ENCODE measurements around the gene FGF8.

The FGF8 gene

DNA sequence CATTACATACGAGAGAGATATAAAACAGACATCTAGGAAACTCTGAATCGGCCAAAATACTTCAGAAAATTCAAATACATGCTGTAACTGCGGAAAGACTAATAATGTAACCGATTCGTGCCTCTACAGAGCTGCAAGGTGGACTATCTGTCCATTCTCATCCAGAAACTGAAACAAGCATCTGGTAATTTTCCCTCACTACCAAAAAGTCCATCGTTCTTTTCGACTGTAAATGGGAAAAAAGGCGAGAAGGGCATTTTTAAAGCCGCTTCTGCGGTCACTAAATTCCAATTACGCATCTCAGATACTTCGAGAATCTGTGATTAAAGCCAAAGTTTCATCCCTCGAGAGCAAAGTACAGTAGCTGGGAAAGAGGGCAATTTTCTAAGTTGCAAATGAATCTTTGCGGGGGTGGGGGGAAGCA lies 41.0 kb upstream of the FGF8 start:
- DNase-seq: no peak
- Histone ChIP-seq H3K9me3 (ENCODE audit: severe bottlenecking) (no peaks in the 10 kb centered on the region), H3K36me3 (peaks cover 26% of the 10 kb centered on the region), H3K27ac (peak overlapping the region; percentile 98), H3K4me3 (ENCODE audit: low read depth, low read length) (peak overlapping the region; percentile 87), H3K27me3 (ENCODE audit: insufficient read depth, low read depth, severe bottlenecking) (no peaks in the 10 kb centered on the region)
- TF ChIP-seq, protein P1, sequence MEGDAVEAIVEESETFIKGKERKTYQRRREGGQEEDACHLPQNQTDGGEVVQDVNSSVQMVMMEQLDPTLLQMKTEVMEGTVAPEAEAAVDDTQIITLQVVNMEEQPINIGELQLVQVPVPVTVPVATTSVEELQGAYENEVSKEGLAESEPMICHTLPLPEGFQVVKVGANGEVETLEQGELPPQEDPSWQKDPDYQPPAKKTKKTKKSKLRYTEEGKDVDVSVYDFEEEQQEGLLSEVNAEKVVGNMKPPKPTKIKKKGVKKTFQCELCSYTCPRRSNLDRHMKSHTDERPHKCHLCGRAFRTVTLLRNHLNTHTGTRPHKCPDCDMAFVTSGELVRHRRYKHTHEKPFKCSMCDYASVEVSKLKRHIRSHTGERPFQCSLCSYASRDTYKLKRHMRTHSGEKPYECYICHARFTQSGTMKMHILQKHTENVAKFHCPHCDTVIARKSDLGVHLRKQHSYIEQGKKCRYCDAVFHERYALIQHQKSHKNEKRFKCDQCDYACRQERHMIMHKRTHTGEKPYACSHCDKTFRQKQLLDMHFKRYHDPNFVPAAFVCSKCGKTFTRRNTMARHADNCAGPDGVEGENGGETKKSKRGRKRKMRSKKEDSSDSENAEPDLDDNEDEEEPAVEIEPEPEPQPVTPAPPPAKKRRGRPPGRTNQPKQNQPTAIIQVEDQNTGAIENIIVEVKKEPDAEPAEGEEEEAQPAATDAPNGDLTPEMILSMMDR (IDR thresholded peaks at IDR 0.05; ENCODE audit: low read depth, low read length): no peak

DNA sequence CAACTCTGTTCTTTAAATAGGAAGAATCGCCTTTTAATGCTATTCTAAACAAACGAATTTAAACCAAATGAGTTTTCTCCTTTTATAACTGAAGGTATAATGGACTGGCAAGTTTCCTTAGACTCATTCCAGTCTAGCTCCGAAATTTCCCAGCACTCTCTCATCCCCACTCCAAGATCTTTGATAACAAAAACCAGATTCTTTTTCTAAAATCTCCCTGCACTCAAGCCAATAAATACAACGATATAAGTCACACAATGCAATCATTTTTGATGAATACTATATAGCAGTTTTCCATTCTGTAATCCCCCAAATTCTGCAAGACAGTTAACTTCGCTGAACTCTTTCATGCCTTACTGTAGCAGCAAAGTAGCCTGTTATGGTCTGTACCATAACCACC lies 40.5 kb upstream of the FGF8 start:
- TF ChIP-seq, protein P1 (IDR thresholded peaks at IDR 0.05; ENCODE audit: low read depth, low read length): no peak
- H3K4me3 ChIP-seq (ENCODE audit: low read depth, low read length): peak overlapping the region; percentile 87
- no peaks in the 10 kb centered on the region for H3K27me3 ChIP-seq (ENCODE audit: insufficient read depth, low read depth, severe bottlenecking)
- DNase-seq: no peak
- peaks cover 25% of the 10 kb centered on the region for H3K36me3 ChIP-seq
- H3K9me3 ChIP-seq (ENCODE audit: severe bottlenecking): no peaks in the 10 kb centered on the region
- H3K27ac ChIP-seq: no peak overlapping the region

DNA sequence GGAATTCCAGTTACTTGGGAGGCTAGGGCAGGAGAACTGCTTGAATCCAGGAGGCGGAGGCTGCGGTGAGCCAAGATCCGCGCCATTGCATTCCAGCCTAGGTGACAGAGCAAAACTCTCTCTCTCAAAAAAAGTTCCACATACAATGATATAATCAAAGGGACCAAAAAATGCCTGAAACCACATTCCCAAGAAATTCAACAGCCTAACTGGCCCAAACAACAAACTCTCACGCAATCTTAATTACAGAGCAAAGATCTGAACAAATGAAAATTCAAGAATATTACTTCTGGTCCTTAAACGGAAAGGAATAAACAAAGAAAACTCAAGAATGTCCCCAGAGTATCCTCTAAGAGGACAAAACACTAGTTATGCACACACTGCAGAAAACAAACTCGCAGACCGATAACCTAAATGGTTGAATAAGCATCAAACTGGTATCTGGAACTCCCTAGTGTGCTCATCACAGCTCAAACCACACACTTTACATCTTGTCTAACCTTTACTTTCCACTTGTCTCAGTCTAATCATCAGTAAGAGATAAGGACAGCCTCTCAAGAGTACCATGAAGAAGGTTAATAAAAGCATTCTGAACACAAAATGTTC lies 38.7 kb upstream of the FGF8 start:
- no peak overlapping the region for H3K4me3 ChIP-seq (ENCODE audit: low read depth, low read length)
- H3K36me3 ChIP-seq: peaks cover 43% of the 10 kb centered on the region
- H3K27ac ChIP-seq: no peak overlapping the region
- H3K27me3 ChIP-seq (ENCODE audit: insufficient read depth, low read depth, severe bottlenecking): no peaks in the 10 kb centered on the region
- no peak for DNase-seq
- no peaks in the 10 kb centered on the region for H3K9me3 ChIP-seq (ENCODE audit: severe bottlenecking)
- TF ChIP-seq, protein P1 (IDR thresholded peaks at IDR 0.05; ENCODE audit: low read depth, low read length): no peak

DNA sequence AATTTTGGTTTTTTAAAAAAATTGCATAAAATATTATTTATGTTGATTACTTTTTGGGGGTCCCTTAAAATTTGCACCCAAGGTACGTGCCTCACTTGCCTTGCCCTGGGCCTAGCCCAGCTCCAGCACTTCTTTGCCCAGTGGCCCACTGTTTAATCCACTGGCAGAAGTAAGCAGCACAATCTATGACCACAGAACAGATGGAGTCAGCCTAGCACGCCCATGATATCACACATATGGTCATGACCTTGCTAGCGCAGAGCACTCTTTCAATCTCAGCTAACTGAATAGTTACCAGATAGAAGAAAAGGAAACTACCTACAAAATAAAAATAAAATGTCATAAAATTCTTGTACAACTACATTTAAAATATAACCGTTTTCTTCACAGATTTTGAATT lies 36.7 kb upstream of the FGF8 start:
- TF ChIP-seq, protein P1 (IDR thresholded peaks at IDR 0.05; ENCODE audit: low read depth, low read length): no peak
- H3K36me3 ChIP-seq: peaks cover 57% of the 10 kb centered on the region
- no peaks in the 10 kb centered on the region for H3K9me3 ChIP-seq (ENCODE audit: severe bottlenecking)
- no peaks in the 10 kb centered on the region for H3K27me3 ChIP-seq (ENCODE audit: insufficient read depth, low read depth, severe bottlenecking)
- no peak overlapping the region; the same call in 1 of the 2 replicates for H3K27ac ChIP-seq
- H3K4me3 ChIP-seq (ENCODE audit: low read depth, low read length): no peak overlapping the region
- DNase-seq: peak; percentile 40

DNA sequence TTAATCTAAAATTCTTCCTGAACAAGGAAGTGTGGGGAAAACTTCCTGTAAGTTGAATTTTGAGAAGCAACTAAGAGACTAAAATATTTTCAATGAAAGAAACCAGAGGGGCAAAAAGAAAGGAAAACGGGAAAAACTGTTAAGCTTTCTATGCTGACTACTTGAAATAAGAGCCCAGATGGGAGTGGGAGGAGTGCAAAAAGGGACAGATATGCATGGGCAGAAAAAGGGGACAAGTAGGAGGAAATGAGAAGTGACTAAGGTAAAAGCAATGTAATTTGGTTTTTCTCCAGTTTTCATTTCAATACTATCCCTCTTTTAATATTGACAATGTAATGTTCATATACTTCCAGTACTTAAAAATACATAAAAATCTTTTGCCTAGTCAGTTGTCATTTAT lies 31.2 kb upstream of the FGF8 start:
- H3K9me3 ChIP-seq (ENCODE audit: severe bottlenecking): no peaks in the 10 kb centered on the region
- no peak overlapping the region for H3K4me3 ChIP-seq (ENCODE audit: low read depth, low read length)
- H3K27me3 ChIP-seq (ENCODE audit: insufficient read depth, low read depth, severe bottlenecking): no peaks in the 10 kb centered on the region
- H3K36me3 ChIP-seq: peaks cover 95% of the 10 kb centered on the region
- H3K27ac ChIP-seq: no peak overlapping the region
- TF ChIP-seq, protein P1 (IDR thresholded peaks at IDR 0.05; ENCODE audit: low read depth, low read length): no peak
- DNase-seq: no peak

DNA sequence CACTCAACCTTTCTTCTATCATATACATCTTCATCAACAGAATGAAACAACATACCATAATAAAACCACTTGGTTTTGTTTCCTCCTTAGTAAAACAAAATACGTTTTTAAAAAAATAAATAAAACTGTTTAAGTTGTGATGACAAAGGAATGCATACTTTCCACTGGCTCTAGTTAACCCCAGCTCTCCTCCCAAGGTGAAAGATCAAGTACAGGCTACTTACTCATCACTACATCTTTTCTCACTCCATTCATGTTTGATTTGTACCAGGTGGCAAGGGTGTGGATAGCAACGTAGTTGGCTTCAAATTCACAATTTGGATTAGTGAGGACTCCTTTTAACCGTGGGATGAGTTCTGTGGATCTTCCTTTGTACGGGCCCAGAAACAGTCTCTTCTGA lies 27.6 kb upstream of the FGF8 start:
- H3K9me3 ChIP-seq (ENCODE audit: severe bottlenecking): no peaks in the 10 kb centered on the region
- no peaks in the 10 kb centered on the region for H3K27me3 ChIP-seq (ENCODE audit: insufficient read depth, low read depth, severe bottlenecking)
- no peak for DNase-seq
- no peak overlapping the region for H3K27ac ChIP-seq
- H3K36me3 ChIP-seq: peaks cover 95% of the 10 kb centered on the region
- no peak overlapping the region for H3K4me3 ChIP-seq (ENCODE audit: low read depth, low read length)
- TF ChIP-seq, protein P1 (IDR thresholded peaks at IDR 0.05; ENCODE audit: low read depth, low read length): no peak

All from WERI-Rb-1 (cell line).